GM12878 (cell line): ENCODE data around the gene MGLL. TPM values are rescaled to one million over a fixed set of nuclear protein-coding genes. Genes with fewer than 3 reads are reported as not detected.

ENCODE experiments used
- ATAC-seq: fragments of 200-7000 bp; cut with Tn5 transposase; 3 replicates; pipeline ENCODE4 v1.9.1; 2020; ENCODE audit warnings: mild to moderate bottlenecking, moderate library complexity
- BruUV-seq: library from RNA; stranded (reverse); fragments of 400-500 nt; replicated peaks from 2 replicates; lab custom pipeline; 2021; lab: Mats Ljungman, UMichigan
- CTCF ChIA-PET: fragments of 300-600 bp; sonication (Branson Sonifier 250); formaldehyde crosslinking; extraction: SDS; loops from one replicate; lab custom pipeline; 2021; ENCODE audit warnings: inconsistent platforms; lab: Yijun Ruan, JAX
- POLR2A ChIA-PET: fragments of 350-600 bp; formaldehyde crosslinking; extraction: SDS; loops from one replicate; lab custom pipeline; 2021; ENCODE audit warnings: inconsistent platforms; lab: Charles Lee
- RAD21 ChIA-PET: fragments of 300-600 bp; sonication (Branson Sonifier 250); formaldehyde crosslinking; loops from one replicate; lab custom pipeline; 2023; ENCODE audit warnings: antibody characterized with exemption; ENCODE audit not compliant: unreplicated experiment; lab: Charles Lee
- SMC1A ChIA-PET: fragments of 300-600 bp; sonication (Branson Sonifier 250); formaldehyde crosslinking; loops from one replicate; lab custom pipeline; 2023; ENCODE audit not compliant: unreplicated experiment, uncharacterized antibody; lab: Charles Lee
- DNase-seq: peaks from one replicate; pipeline ENCODE4 v3.0.0-alpha.2; 2011; ENCODE audit warnings: low read depth, low spot score
- FAIRE-seq: peaks from 3 replicates; lab custom pipeline; 2011; peaks lifted over from hg19 to GRCh38; lab: Jason Lieb, UNC
- H2AFZ ChIP-seq: 2 replicates; pipeline ENCODE4 v1.6.0; 2011; ENCODE audit warnings: low read depth, low read length, control low read depth; ENCODE audit not compliant: control insufficient read depth
- H3K27ac ChIP-seq: 2 replicates; pipeline ENCODE4 v1.5.1; 2011; ENCODE audit warnings: control low read depth; ENCODE audit not compliant: control insufficient read depth, insufficient read depth
- H3K27me3 ChIP-seq, 2 experiments: replicated peaks in 1 of 2; 2 replicates each; pipeline versions ENCODE4 v1.6.0 to v1.6.1; 2011; ENCODE audit warnings: low read length in 1 of 2; ENCODE audit not compliant: control insufficient read depth in 2 of 2, insufficient read depth in 2 of 2
- H3K36me3 ChIP-seq, 2 experiments: 2 replicates each; pipeline ENCODE4 v1.5.1; 2011; ENCODE audit warnings: low read length in 1 of 2; ENCODE audit not compliant: control insufficient read depth in 2 of 2, insufficient read depth in 2 of 2
- H3K4me1 ChIP-seq: 2 replicates; pipeline ENCODE4 v1.6.1; 2011; ENCODE audit warnings: mild to moderate bottlenecking, low read length, moderate library complexity, mixed read lengths; ENCODE audit not compliant: control insufficient read depth, insufficient read depth
- H3K4me2 ChIP-seq: 2 replicates; pipeline ENCODE4 v1.6.0; 2011; ENCODE audit warnings: control low read depth; ENCODE audit not compliant: control insufficient read depth, insufficient read depth
- H3K4me3 ChIP-seq: fragments of 200-600 bp; sonication (generic); 2 replicates; pipeline ENCODE4 v1.5.1; 2016
- H3K79me2 ChIP-seq: 2 replicates; pipeline ENCODE4 v1.6.0; 2011; ENCODE audit warnings: low read length; ENCODE audit not compliant: control insufficient read depth, insufficient read depth
- H3K9ac ChIP-seq: 2 replicates; pipeline ENCODE4 v1.8.0; 2011; ENCODE audit warnings: low read length, control low read depth, mixed read lengths; ENCODE audit not compliant: control insufficient read depth, insufficient read depth
- H3K9me3 ChIP-seq: replicated peaks from 3 replicates; pipeline ENCODE4 v1.5.1; 2011; ENCODE audit warnings: mild to moderate bottlenecking, low read length; ENCODE audit not compliant: control insufficient read depth, insufficient read depth
- H4K20me1 ChIP-seq: 2 replicates; pipeline ENCODE4 v1.6.0; 2011; ENCODE audit not compliant: control insufficient read depth, insufficient read depth
- ATF7 ChIP-seq: fragments of 450-650 bp; IDR thresholded peaks from 2 replicates; pipeline ENCODE4 v1.6.1; 2016; ENCODE audit warnings: low read depth, mild to moderate bottlenecking
- BHLHE40 ChIP-seq, 2 experiments: fragments of 450-650 bp in 1 of 2; IDR thresholded peaks; 2 replicates each; pipeline ENCODE4 v1.6.1; 2011 to 2017; ENCODE audit warnings: low read depth in 2 of 2, borderline replicate concordance in 1 of 2, improper control_type of control experiment in 1 of 2, low read length in 1 of 2, mild to moderate bottlenecking in 1 of 2
- EP300 ChIP-seq, 2 experiments: fragments of 150-350 bp in 1 of 2; IDR thresholded peaks; 2 replicates each; pipeline ENCODE4 v1.6.1; 2011 to 2012; ENCODE audit warnings: low read depth in 2 of 2, low read length in 2 of 2, borderline replicate concordance in 1 of 2, improper control_type of control experiment in 1 of 2, inconsistent platforms in 1 of 2; ENCODE audit not compliant: control insufficient read depth in 1 of 2
- NBN ChIP-seq: fragments of 450-650 bp; IDR thresholded peaks from 2 replicates; pipeline ENCODE4 v1.6.1; 2016
- NFYA ChIP-seq: IDR thresholded peaks from 2 replicates; pipeline ENCODE4 v1.6.1; 2011; ENCODE audit warnings: low read depth, mild to moderate bottlenecking, low read length, improper control_type of control experiment, borderline replicate concordance
- NR2F1 ChIP-seq: fragments of 450-650 bp; conservative IDR thresholded peaks from 2 replicates; pipeline ENCODE4 v1.6.1; 2017; ENCODE audit warnings: mild to moderate bottlenecking
- POLR2A ChIP-seq: IDR thresholded peaks from 2 replicates; pipeline ENCODE4 v1.6.1; 2011; ENCODE audit warnings: low read depth, mild to moderate bottlenecking, low read length
- SMARCA5 ChIP-seq: fragments of 450-650 bp; IDR thresholded peaks from 2 replicates; pipeline ENCODE4 v1.6.1; 2017; ENCODE audit warnings: mild to moderate bottlenecking
- STAT3 ChIP-seq: IDR thresholded peaks from 2 replicates; pipeline ENCODE4 v1.6.1; 2011; ENCODE audit warnings: low read depth, low read length, improper control_type of control experiment
- TCF3 ChIP-seq: IDR thresholded peaks from 2 replicates; pipeline ENCODE4 v1.6.1; 2012; ENCODE audit warnings: low read depth, mild to moderate bottlenecking, low read length, borderline replicate concordance; ENCODE audit not compliant: insufficient read depth
- WGBS: methylation state at CpG from one replicate; pipeline ENCODE4 v1.1.6; 2016; ENCODE audit warnings: low lambda C conversion rate; ENCODE audit not compliant: insufficient replicate concordance, insufficient coverage; ENCODE audit errors: missing lambda C conversion rate; 5-methylcytosine and 5-hydroxymethylcytosine counted together
- in situ Hi-C: fragments of 300-500 bp; cut with MboI; formaldehyde crosslinking; loops from 9 replicates; pipeline ENCODE4 v1.14.3; 2018; ENCODE audit warnings: mixed read lengths
- intact Hi-C: fragments of 100-400 bp; cut with micrococcal nuclease; formaldehyde crosslinking; loops from one replicate; pipeline ENCODE4 v1.14.2; 2022; ENCODE audit not compliant: unreplicated experiment
- polyA plus RNA-seq, 11 experiments: library from polyadenylated mRNA; depleted of rRNA in 4 of 11; unstranded in 6 of 11; stranded (reverse) in 5 of 11; fragments of >200 nt; fragmentation: Nextera tagmentation in 4 of 11; fragmentation: Illumina TruSeq in 1 of 11; extraction: Ambion mirVana in 4 of 11; extraction: Trizol in 1 of 11; gene quantifications; 1 replicate in 1 of 11; 2 replicates in 10 of 11; pipeline versions ENCODE4 v1.2.1 to v1.2.3, GENCODE V29; 2011 to 2016; ENCODE audit warnings: inconsistent platforms in 2 of 11, missing spikeins in 2 of 11, low read depth in 1 of 11
- total RNA-seq, 4 experiments: library from RNA; depleted of rRNA in 3 of 4; stranded (reverse); fragments of >200 nt in 3 of 4; fragmentation: Illumina TruSeq in 1 of 4; extraction: Trizol in 1 of 4; gene quantifications; 2 replicates each; pipeline versions ENCODE4 v1.2.1 to v1.2.3, GENCODE V29; 2013 to 2021
- TF ChIP-seq, protein P1 (sequence below): IDR thresholded peaks from 2 replicates; pipeline ENCODE4 v1.6.1; 2011; ENCODE audit warnings: mild to moderate bottlenecking, low read depth, low read length, moderate library complexity; ENCODE audit not compliant: insufficient replicate concordance
- TF ChIP-seq, protein P2 (sequence below): IDR thresholded peaks from 2 replicates; pipeline ENCODE4 v1.6.1; 2011; ENCODE audit warnings: low read depth, low read length, improper control_type of control experiment, borderline replicate concordance
- TF ChIP-seq, protein P3 (sequence below): fragments of 450-650 bp; formaldehyde crosslinking; IDR thresholded peaks from 2 replicates; pipeline ENCODE4 v1.5.0; 2022; ENCODE audit warnings: mild to moderate bottlenecking, missing genetic modification characterization
- TF ChIP-seq, protein P4 (sequence below): fragments of 450-650 bp; IDR thresholded peaks from 2 replicates; pipeline ENCODE4 v1.6.1; 2017; ENCODE audit warnings: mild to moderate bottlenecking

Gene MGLL
- total and polyA plus RNA-seq, 10 of the 15 experiments (the other 5 are each of a cell fraction or from before 2014, with no cell fraction given), result 44.9 to 177 (median 72.9) TPM

DNA sequence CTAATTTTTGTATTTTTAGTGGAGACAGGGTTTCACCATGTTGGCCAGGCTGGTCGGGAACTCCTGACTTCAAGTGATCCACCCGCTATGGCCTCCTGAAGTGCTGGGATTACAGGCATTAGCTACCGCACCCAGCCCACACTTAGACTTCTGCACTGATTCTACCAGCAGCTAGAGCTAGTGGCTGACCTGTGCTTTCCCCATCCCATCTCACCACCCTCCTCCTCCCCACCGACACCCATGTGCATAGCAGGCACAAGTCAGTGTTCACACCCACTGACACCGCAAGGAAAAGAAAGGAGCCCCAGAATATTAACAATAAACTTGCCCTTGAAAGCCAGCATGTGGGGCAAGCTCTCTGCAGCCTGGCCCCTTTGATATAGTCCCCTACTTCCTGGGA is 160.7 kb downstream of the MGLL start:
- SMC1A ChIA-PET, result interaction anchor here (1.0 to 1.3 kb wide), 2 partner anchors 14 to 206 kb away, joined by 3 read pairs; no protein-coding TSS in a partner anchor
- POLR2A ChIA-PET, result no interaction called here
- intact Hi-C loops (no loop called here), in situ Hi-C loops (no loop called here)
- Histone ChIP-seq H4K20me1 (no peaks in the 10 kb centered on the region), H3K4me2 (no peak overlapping the region), H2AFZ (no peak overlapping the region), H3K27ac (no peak overlapping the region), H3K9me3 (no peaks in the 10 kb centered on the region), H3K4me1 (no peaks in the 10 kb centered on the region), H3K4me3 (no peak overlapping the region), H3K27me3 (no peaks in the 10 kb centered on the region), H3K79me2 (no peaks in the 10 kb centered on the region), H3K36me3 (no peaks in the 10 kb centered on the region), H3K9ac (no peak overlapping the region)
- FAIRE-seq (no peak), ATAC-seq (no peak), DNase-seq (no peak)
- TF ChIP-seq, protein P1, sequence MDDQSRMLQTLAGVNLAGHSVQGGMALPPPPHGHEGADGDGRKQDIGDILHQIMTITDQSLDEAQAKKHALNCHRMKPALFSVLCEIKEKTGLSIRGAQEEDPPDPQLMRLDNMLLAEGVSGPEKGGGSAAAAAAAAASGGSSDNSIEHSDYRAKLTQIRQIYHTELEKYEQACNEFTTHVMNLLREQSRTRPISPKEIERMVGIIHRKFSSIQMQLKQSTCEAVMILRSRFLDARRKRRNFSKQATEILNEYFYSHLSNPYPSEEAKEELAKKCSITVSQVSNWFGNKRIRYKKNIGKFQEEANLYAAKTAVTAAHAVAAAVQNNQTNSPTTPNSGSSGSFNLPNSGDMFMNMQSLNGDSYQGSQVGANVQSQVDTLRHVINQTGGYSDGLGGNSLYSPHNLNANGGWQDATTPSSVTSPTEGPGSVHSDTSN, result no peak
- TF ChIP-seq SMARCA5 (no peak), BHLHE40 (IDR thresholded peaks at IDR 0.05; ENCODE audit: borderline replicate concordance in 1 of 2, low read depth in 2 of 2, low read length in 1 of 2) (no peak), POLR2A (no peak), NR2F1 (no peak), TCF3 (no peak), EP300 (IDR thresholded peaks at IDR 0.05; ENCODE audit: borderline replicate concordance in 1 of 2, control insufficient read depth in 1 of 2, low read depth in 2 of 2, low read length in 2 of 2) (no peak), STAT3 (no peak), NFYA (no peak), NBN (no peak), ATF7 (no peak)
- TF ChIP-seq, protein P2, sequence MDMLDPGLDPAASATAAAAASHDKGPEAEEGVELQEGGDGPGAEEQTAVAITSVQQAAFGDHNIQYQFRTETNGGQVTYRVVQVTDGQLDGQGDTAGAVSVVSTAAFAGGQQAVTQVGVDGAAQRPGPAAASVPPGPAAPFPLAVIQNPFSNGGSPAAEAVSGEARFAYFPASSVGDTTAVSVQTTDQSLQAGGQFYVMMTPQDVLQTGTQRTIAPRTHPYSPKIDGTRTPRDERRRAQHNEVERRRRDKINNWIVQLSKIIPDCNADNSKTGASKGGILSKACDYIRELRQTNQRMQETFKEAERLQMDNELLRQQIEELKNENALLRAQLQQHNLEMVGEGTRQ, result no peak
- TF ChIP-seq, protein P3, sequence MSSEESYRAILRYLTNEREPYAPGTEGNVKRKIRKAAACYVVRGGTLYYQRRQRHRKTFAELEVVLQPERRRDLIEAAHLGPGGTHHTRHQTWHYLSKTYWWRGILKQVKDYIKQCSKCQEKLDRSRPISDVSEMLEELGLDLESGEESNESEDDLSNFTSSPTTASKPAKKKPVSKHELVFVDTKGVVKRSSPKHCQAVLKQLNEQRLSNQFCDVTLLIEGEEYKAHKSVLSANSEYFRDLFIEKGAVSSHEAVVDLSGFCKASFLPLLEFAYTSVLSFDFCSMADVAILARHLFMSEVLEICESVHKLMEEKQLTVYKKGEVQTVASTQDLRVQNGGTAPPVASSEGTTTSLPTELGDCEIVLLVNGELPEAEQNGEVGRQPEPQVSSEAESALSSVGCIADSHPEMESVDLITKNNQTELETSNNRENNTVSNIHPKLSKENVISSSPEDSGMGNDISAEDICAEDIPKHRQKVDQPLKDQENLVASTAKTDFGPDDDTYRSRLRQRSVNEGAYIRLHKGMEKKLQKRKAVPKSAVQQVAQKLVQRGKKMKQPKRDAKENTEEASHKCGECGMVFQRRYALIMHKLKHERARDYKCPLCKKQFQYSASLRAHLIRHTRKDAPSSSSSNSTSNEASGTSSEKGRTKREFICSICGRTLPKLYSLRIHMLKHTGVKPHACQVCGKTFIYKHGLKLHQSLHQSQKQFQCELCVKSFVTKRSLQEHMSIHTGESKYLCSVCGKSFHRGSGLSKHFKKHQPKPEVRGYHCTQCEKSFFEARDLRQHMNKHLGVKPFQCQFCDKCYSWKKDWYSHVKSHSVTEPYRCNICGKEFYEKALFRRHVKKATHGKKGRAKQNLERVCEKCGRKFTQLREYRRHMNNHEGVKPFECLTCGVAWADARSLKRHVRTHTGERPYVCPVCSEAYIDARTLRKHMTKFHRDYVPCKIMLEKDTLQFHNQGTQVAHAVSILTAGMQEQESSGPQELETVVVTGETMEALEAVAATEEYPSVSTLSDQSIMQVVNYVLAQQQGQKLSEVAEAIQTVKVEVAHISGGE (CRISPR knock-in tag), result no peak
- TF ChIP-seq, protein P4, sequence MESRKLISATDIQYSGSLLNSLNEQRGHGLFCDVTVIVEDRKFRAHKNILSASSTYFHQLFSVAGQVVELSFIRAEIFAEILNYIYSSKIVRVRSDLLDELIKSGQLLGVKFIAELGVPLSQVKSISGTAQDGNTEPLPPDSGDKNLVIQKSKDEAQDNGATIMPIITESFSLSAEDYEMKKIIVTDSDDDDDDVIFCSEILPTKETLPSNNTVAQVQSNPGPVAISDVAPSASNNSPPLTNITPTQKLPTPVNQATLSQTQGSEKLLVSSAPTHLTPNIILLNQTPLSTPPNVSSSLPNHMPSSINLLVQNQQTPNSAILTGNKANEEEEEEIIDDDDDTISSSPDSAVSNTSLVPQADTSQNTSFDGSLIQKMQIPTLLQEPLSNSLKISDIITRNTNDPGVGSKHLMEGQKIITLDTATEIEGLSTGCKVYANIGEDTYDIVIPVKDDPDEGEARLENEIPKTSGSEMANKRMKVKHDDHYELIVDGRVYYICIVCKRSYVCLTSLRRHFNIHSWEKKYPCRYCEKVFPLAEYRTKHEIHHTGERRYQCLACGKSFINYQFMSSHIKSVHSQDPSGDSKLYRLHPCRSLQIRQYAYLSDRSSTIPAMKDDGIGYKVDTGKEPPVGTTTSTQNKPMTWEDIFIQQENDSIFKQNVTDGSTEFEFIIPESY, result no peak
- CTCF ChIA-PET, result interaction anchor here (0.9 kb wide), 1 partner anchor 10 kb away, joined by 3 read pairs; no protein-coding TSS in a partner anchor
- no TSS peak for BruUV-seq
- RAD21 ChIA-PET, result no interaction called here
- 93% methylated on average over 5 of the region's 5 CpGs for WGBS
